Omental fat pad (tissue), 4 donors: ENCODE results near the gene ZNF511. TPM values are rescaled to one million over a fixed set of nuclear protein-coding genes. Genes with fewer than 3 reads are reported as not detected.

Experiments used
- ATAC-seq: fragments of 150-250 bp; one replicate; pipeline ENCODE4 v1.9.1; 2016; ENCODE audit warnings: mild to moderate bottlenecking, moderate library complexity; ENCODE audit not compliant: low FRiP score
- DNase-seq: peaks from one replicate; pipeline ENCODE4 v3.0.0-alpha.2; 2019; ENCODE audit warnings: low spot score
- total RNA-seq, 4 donors: library from RNA; depleted of rRNA; stranded (reverse); fragments of >200 nt; gene quantifications; one replicate each; pipeline ENCODE4 v1.1.0, GENCODE V29; 2016
- TF ChIP-seq, protein P1 (sequence below), 3 donors: fragments of 450-650 bp; IDR thresholded peaks; one replicate each; pipeline ENCODE4 v1.5.1; 2016 to 2017; ENCODE audit warnings: antibody characterized with exemption in 3 of 3, mild to moderate bottlenecking in 3 of 3, moderate library complexity in 2 of 3

ZNF511 gene
- total RNA-seq, 4 donors from 2014 or later, result 19.3 to 40.2 (median 23.3) TPM

DNA sequence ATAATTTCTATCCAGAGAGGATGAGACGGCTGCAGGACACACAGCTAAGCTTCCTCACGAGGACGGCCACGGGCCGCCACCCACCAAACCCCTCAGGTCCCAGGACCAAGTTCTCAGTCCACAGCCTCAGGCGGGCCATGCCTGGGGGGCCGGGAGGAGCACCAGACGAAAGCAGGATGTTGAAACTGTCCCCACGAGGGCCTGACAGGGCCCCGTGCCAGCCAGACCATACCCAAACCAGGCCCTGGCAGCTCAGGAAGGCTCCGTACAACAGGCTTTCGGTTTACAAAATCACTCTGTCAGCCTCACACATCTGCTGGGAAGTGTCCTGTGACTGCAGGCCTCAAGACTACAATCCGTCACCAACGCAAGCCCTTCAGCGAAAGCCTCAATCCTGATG is 14.5 kb upstream of the ZNF511 start:
- ATAC-seq, result peak; percentile 39
- no peak for DNase-seq
- TF ChIP-seq, protein P1, sequence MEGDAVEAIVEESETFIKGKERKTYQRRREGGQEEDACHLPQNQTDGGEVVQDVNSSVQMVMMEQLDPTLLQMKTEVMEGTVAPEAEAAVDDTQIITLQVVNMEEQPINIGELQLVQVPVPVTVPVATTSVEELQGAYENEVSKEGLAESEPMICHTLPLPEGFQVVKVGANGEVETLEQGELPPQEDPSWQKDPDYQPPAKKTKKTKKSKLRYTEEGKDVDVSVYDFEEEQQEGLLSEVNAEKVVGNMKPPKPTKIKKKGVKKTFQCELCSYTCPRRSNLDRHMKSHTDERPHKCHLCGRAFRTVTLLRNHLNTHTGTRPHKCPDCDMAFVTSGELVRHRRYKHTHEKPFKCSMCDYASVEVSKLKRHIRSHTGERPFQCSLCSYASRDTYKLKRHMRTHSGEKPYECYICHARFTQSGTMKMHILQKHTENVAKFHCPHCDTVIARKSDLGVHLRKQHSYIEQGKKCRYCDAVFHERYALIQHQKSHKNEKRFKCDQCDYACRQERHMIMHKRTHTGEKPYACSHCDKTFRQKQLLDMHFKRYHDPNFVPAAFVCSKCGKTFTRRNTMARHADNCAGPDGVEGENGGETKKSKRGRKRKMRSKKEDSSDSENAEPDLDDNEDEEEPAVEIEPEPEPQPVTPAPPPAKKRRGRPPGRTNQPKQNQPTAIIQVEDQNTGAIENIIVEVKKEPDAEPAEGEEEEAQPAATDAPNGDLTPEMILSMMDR (IDR thresholded peaks at IDR 0.05), result no peak

DNA sequence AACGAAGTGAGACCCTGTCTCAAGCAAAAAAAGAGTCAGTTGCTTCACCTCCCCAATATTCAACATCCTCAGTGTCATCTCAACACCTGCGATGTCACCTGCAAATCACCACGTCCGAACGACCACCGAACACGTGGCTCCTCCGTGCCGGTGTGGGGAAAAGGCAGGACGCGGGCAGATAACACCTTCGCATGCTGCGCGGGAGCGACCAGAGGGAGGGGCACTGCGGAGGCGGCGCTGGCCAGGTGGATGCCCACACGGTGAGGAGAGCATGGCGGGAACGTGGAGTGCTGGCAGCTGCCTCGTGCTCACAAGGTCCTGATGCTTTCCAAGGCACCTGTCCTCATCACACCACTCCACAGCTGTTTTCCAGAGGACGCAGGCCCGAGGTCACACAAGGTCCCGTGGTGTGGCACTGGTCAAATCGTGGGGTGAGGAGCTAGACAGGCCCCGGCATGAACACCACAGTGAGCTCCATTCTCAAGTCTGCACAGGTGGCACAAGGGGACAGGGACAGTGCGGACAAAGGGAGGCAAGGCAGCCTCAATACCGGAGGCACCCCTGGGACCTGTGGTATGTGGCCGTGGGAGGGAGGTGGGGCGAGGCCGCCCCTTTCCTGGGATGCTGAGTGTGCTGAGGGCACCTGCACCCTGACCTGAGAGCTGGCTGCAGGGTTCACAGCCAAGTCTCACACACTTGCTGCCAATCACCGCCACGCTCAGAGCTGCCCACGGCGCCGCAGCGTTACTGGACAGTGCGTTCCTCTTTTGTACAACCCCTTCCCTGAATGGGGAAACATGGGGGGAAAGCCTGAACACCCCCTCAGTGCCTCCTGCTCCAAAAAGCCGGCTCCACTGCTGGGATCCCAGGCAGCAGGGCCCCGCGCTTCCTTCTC is 13.0 kb upstream of the ZNF511 start:
- TF ChIP-seq, protein P1 (IDR thresholded peaks at IDR 0.05), result no peak
- ATAC-seq, result no peak

DNA sequence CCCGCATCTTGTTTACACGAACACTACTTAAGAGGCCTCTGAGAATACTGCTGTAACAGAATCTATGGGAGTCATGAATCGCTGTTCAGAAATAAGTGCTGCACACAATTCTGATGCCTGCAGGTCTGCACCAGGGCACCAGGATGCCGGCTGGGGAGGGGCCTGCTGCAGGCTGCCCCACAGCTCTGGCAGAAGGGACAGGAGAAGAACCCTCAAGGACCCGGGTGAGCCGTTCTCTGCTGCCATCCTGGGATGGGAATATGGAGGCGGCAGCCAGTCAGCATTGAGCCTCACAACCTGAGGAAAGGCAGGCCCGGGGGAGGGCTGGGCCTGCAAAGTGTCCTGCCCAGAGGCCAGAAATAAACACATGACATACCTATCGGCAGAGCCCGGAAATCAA is 11.2 kb upstream of the ZNF511 start:
- TF ChIP-seq, protein P1 (IDR thresholded peaks at IDR 0.05), result no peak
- no peak for ATAC-seq
- DNase-seq, result no peak

More for the DNA sequence above, 13.0 kb upstream of the ZNF511 start:
- DNase-seq, result no peak

DNA sequence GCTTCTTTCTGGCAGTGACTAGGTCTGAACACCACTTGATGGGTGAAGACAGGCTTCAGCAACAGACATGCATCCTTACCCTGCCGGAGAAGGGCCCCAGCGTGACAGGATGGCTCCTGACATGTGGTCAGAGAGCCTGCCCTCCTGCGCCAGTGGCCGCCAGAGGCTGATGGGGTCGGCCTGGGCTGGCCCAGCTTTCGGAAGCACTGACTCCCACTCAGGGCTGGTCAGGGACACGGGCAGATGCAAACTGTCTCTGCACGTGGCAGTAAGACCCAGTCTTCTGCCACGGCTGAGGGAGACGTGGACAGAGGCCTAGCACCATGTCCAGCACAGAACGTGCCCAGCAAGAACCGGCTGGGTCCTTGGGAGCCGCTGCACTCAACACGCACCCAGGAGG is 10.2 kb upstream of the ZNF511 start:
- TF ChIP-seq, protein P1 (IDR thresholded peaks at IDR 0.05), result no peak
- ATAC-seq, result no peak

DNA sequence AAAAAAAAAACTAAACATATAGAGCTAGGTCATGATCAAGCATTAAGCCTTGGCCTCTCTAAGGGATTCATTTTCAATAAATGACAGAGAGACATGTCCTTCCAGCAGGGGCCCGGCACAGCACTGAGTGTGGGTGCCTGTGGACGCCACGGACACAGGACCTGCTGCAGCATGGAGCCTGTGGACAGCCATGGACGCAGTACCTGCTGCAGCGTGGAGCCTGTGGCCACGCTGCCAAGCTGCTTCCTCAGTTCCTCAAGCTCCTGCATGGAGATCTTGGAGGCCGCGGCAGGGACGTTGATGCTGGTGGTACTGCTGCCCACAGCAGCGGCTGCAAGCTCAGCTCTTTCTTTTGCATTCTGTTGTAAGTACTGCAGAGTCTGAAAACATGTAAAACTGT is 9.5 kb upstream of the ZNF511 start:
- no peak for DNase-seq

More for the DNA sequence above, 10.2 kb upstream of the ZNF511 start:
- DNase-seq, result no peak

DNA sequence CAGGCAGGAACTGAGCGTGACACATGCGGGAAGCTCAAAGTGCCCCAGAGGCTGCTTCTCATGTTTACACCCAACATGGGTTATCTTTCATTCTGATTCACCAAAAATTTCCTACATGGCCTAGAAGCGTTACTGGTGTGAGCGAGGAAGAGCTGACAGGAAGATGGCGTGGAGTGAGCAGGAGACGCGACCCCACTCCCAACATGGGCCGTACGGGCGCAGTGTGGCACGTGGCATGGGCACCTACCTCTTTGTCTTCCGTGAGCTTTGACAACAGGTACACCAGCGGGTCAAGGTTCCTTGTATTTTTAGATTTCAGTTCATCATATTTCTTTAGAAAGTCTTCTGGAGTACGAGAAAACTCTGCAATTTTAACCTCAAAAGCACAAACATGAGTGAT is 9.0 kb upstream of the ZNF511 start:
- ATAC-seq (no peak), DNase-seq (no peak)
- TF ChIP-seq, protein P1 (IDR thresholded peaks at IDR 0.05), result no peak

More for the DNA sequence above, 9.5 kb upstream of the ZNF511 start:
- TF ChIP-seq, protein P1 (IDR thresholded peaks at IDR 0.05), result no peak
- no peak for ATAC-seq

DNA sequence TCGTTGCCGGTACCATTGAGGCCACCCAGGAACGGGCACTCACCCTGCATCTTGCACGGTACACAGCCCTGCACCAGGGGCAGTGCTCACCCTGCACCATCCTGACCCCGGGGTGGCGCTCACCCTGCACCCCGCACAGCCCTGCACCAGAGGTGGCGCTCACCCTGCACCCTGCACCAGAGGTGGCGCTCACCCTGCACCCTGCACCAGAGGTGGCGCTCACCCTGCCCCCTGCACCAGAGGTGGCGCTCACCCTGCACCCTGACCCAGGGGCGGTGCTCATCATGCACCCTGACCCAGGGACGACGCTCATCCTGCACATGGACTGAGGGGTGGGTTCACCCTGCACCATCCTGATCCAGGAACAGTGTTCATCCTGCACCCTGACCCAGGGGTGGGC is 6.5 kb upstream of the ZNF511 start:
- ATAC-seq (no peak), DNase-seq (no peak)
- TF ChIP-seq, protein P1 (IDR thresholded peaks at IDR 0.05), result no peak
